ENCODE results near the gene ANKRD33B.
"Not testable (repeated sequence)": the region's sequence is repeated elsewhere in the genome, so short reads cannot be mapped to it uniquely, and the experiment has no call there.

The ANKRD33B gene

DNA sequence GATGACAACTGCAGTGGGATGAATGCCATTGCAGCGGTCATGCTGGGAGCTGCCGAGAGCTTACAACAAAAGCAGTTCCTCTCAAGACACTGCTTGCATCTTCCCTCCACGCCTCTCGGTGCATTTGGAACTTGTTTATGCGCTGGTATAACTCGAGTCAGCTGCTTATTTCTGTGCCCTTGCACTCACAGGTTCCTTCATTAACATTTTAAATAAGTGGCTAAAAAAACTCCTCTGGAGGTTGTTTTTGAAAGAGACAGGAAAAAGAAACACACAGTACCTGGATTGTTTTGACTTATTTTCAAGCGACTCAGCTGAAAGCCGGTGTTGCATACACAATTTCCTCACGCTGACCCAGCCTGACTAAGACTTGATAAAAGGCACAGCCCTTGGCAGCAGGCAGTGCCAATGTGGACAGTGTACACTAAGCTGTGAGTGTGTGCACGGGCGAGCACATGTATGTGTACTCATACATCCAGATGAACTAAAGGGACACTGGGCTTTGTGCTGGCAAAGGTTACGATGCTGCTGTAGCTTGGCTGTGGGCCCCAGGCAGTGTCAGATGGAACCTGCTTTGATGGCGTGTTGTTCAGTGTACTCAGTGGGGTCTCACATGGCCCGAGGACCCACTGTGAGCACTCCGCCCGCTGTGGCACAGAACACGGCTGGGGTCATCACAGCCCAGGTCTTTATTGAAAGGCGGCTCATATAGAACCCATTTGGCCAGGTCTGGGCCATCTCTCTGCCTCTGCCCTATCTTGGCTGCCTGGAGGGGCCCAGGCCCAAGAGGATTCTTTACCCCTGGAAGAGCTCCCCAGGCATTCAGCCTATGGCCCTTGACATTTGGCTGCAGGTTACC is 92.3 kb downstream of the ANKRD33B start:
- Histone ChIP-seq H3K27ac (ENCODE audit: low read depth, low read length) (no peak overlapping the region; the same call in 1 of the 2 replicates), H3K9me3 (ENCODE audit: insufficient read depth, low read depth, low read length) (no peaks in the 10 kb centered on the region), H3K27me3 (ENCODE audit: insufficient read depth, low read length) (no peaks in the 10 kb centered on the region), H3K36me3 (ENCODE audit: insufficient read depth, low read length) (no peaks in the 10 kb centered on the region; the same call in 1 of the 2 replicates), H3K4me3 (ENCODE audit: low read length) (no peak overlapping the region), H3K4me1 (ENCODE audit: insufficient read depth, low read length) (no peaks in the 10 kb centered on the region), H3K9ac (ENCODE audit: low read depth, low read length) (no peak overlapping the region)
- WGBS, result 78% methylated on average over 18 of the region's 18 CpGs

DNA sequence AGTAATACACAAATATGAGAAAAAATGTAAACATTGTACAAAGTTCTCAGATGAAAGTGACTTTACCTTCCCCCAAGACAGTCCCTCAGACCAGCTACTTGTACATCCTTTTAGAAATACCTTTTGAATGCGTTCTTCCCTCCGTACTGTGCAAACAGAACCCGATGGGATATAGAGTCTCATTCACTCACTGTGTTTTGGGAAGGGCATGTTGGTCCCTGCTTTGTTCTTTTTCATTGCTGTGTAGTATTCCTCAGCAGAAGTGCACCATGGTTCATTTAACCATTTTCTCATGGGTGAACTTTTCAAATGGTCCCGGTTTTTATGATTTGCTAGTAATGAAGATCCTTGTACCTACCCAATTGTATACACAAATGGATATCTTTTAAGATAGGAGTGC is 94.4 kb downstream of the ANKRD33B start:
- Histone ChIP-seq H3K27me3 (ENCODE audit: insufficient read depth, low read length) (no peaks in the 10 kb centered on the region), H3K36me3 (ENCODE audit: insufficient read depth, low read length) (no peaks in the 10 kb centered on the region), H3K9me3 (ENCODE audit: insufficient read depth, low read depth, low read length) (no peaks in the 10 kb centered on the region), H3K9ac (ENCODE audit: low read depth, low read length) (no peak overlapping the region), H3K4me3 (ENCODE audit: low read length) (no peak overlapping the region), H3K27ac (ENCODE audit: low read depth, low read length) (no peak overlapping the region), H3K4me1 (ENCODE audit: insufficient read depth, low read length) (peaks cover 5% of the 10 kb centered on the region)
- 97% methylated on average over 3 of the region's 4 CpGs for WGBS

DNA sequence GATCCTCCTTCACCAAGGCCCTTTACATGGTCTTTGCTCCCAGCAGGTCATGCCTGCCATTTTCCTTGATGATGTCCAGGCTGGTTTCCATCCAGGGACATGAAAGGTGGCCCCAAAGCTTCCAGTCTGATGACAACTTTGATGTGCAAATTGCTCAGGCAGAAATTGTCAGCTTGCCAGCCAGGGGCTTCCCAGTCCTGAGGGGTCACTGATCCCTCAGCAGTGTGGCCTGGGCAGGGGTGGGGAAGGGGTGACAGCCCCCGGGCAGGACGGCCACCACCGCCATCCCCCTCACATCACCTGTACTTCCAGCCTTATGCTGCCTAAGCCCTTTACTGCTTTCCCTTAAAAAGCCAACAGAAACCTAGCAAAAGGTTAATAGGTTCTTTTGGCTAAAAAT is 96.3 kb downstream of the ANKRD33B start:
- Histone ChIP-seq H3K4me3 (ENCODE audit: low read length) (no peak overlapping the region), H3K27ac (ENCODE audit: low read depth, low read length) (no peak overlapping the region), H3K9me3 (ENCODE audit: insufficient read depth, low read depth, low read length) (no peaks in the 10 kb centered on the region), H3K36me3 (ENCODE audit: insufficient read depth, low read length) (no peaks in the 10 kb centered on the region), H3K9ac (ENCODE audit: low read depth, low read length) (no peak overlapping the region), H3K4me1 (ENCODE audit: insufficient read depth, low read length) (peaks cover 10% of the 10 kb centered on the region), H3K27me3 (ENCODE audit: insufficient read depth, low read length) (no peaks in the 10 kb centered on the region)
- WGBS, result 96% methylated on average over 3 of the region's 3 CpGs

GRCh38 chr5:10660720-10661387 is 97.0 kb downstream of the ANKRD33B start:
- no peaks in the 10 kb centered on the region for H3K36me3 ChIP-seq (ENCODE audit: insufficient read depth, low read length)
- peaks cover 10% of the 10 kb centered on the region for H3K4me1 ChIP-seq (ENCODE audit: insufficient read depth, low read length)
- 94% methylated on average over 15 of the region's 15 CpGs for WGBS
- no peak overlapping the region for H3K27ac ChIP-seq (ENCODE audit: low read depth, low read length)
- no peak overlapping the region for H3K9ac ChIP-seq (ENCODE audit: low read depth, low read length)
- H3K27me3 ChIP-seq (ENCODE audit: insufficient read depth, low read length), result no peaks in the 10 kb centered on the region
- no peaks in the 10 kb centered on the region for H3K9me3 ChIP-seq (ENCODE audit: insufficient read depth, low read depth, low read length)
- no peak overlapping the region for H3K4me3 ChIP-seq (ENCODE audit: low read length)

DNA sequence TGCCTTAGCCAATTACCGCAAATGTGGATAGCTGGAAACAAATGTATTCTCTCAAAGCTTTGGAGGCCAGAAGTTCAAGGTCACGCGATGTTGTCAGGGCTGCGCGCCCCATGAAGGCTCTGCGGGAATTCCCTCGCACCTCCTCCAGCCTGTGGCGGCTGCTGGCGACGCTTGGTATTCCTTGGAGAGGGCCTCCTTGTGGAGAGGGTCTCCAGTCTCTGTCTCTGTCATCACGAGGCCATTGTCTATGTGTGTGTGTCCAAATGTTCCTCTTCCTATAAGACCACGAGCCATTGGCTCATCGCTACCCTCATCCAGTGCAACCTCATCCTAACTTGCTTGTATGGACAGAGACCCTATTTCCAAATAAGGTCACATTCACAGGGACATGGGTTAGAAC is 97.5 kb downstream of the ANKRD33B start:
- 95% methylated on average over 13 of the region's 13 CpGs for WGBS
- H3K4me3 ChIP-seq (ENCODE audit: low read length), result no peak overlapping the region
- H3K27me3 ChIP-seq (ENCODE audit: insufficient read depth, low read length), result no peaks in the 10 kb centered on the region
- H3K9me3 ChIP-seq (ENCODE audit: insufficient read depth, low read depth, low read length), result no peaks in the 10 kb centered on the region
- no peak overlapping the region for H3K9ac ChIP-seq (ENCODE audit: low read depth, low read length)
- H3K27ac ChIP-seq (ENCODE audit: low read depth, low read length), result no peak overlapping the region
- H3K4me1 ChIP-seq (ENCODE audit: insufficient read depth, low read length), result peaks cover 10% of the 10 kb centered on the region
- no peaks in the 10 kb centered on the region for H3K36me3 ChIP-seq (ENCODE audit: insufficient read depth, low read length)

- peaks cover 10% of the 10 kb centered on the region for H3K4me1 ChIP-seq (ENCODE audit: insufficient read depth, low read length)
- no peak overlapping the region for H3K4me3 ChIP-seq (ENCODE audit: low read length)
- H3K36me3 ChIP-seq (ENCODE audit: insufficient read depth, low read length), result no peaks in the 10 kb centered on the region
- H3K9ac ChIP-seq (ENCODE audit: low read depth, low read length), result no peak overlapping the region
- H3K27ac ChIP-seq (ENCODE audit: low read depth, low read length), result no peak overlapping the region
- H3K27me3 ChIP-seq (ENCODE audit: insufficient read depth, low read length), result no peaks in the 10 kb centered on the region
- no peaks in the 10 kb centered on the region for H3K9me3 ChIP-seq (ENCODE audit: insufficient read depth, low read depth, low read length)
- WGBS, result 92% methylated on average over 11 of the region's 11 CpGs
Measured at GRCh38 chr5:10662083-10662482, 98.2 kb downstream of the ANKRD33B start.

GRCh38 chr5:10662661-10663488 is 99.0 kb downstream of the ANKRD33B start:
- Histone ChIP-seq H3K4me1 (ENCODE audit: insufficient read depth, low read length) (peaks cover 10% of the 10 kb centered on the region), H3K9ac (ENCODE audit: low read depth, low read length) (no peak overlapping the region), H3K27me3 (ENCODE audit: insufficient read depth, low read length) (no peaks in the 10 kb centered on the region), H3K9me3 (ENCODE audit: insufficient read depth, low read depth, low read length) (no peaks in the 10 kb centered on the region), H3K4me3 (ENCODE audit: low read length) (no peak overlapping the region), H3K36me3 (ENCODE audit: insufficient read depth, low read length) (no peaks in the 10 kb centered on the region), H3K27ac (ENCODE audit: low read depth, low read length) (no peak overlapping the region)
- 86% methylated on average over 10 of the region's 10 CpGs for WGBS

DNA sequence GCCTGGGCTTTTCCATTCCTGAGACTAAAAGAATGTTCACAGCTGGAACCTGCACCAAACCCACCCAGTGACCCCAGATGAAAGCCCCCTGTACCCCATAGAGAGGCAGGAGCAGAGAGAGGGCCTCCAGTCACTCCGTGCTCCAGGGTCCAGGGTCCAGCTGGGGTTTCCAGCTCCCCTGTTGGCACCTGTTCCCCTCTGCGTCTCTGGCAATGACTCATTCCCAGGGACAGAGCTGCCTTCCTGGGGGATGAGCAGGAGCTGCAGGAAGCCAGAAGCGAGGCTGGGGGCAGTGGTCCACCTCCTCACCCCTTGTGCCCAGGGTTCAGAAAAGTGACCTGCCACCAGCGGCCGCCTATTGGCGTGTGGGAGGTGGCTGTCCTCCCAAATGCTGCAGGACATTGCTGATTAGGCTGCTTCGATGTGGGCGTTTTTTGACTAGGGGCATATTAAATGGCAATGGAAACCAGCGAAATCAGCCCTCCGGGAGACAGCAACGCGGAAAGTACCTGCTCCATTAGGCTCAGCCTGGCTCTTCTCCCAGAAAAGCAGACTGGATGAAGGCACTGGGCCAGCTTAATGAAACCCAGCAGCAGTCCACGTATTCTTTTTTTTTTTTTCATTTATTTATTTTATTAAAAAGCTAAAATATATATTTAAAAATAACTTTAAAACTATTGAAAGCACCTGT is 99.8 kb downstream of the ANKRD33B start:
- H3K36me3 ChIP-seq (ENCODE audit: insufficient read depth, low read length), result no peaks in the 10 kb centered on the region
- H3K4me3 ChIP-seq (ENCODE audit: low read length), result no peak overlapping the region
- no peak overlapping the region for H3K27ac ChIP-seq (ENCODE audit: low read depth, low read length)
- H3K9me3 ChIP-seq (ENCODE audit: insufficient read depth, low read depth, low read length), result no peaks in the 10 kb centered on the region
- no peaks in the 10 kb centered on the region for H3K27me3 ChIP-seq (ENCODE audit: insufficient read depth, low read length)
- WGBS, result 71% methylated on average over 12 of the region's 13 CpGs
- no peak overlapping the region for H3K9ac ChIP-seq (ENCODE audit: low read depth, low read length)
- peaks cover 10% of the 10 kb centered on the region for H3K4me1 ChIP-seq (ENCODE audit: insufficient read depth, low read length)

- peaks cover 10% of the 10 kb centered on the region for H3K4me1 ChIP-seq (ENCODE audit: insufficient read depth, low read length)
- not testable (repeated sequence) for H3K27me3 ChIP-seq (ENCODE audit: insufficient read depth, low read length)
- 95% methylated on average over 6 of the region's 6 CpGs for WGBS
Measured at GRCh38 chr5:10664180-10664769, 100.4 kb downstream of the ANKRD33B start.

GRCh38 chr5:10665799-10666198 is 101.9 kb downstream of the ANKRD33B start:
- Histone ChIP-seq H3K4me1 (ENCODE audit: insufficient read depth, low read length) (peaks cover 10% of the 10 kb centered on the region), H3K36me3 (ENCODE audit: insufficient read depth, low read length) (no peaks in the 10 kb centered on the region), H3K27ac (ENCODE audit: low read depth, low read length) (no peak overlapping the region), H3K9ac (ENCODE audit: low read depth, low read length) (no peak overlapping the region), H3K9me3 (ENCODE audit: insufficient read depth, low read depth, low read length) (no peaks in the 10 kb centered on the region), H3K27me3 (ENCODE audit: insufficient read depth, low read length) (no peaks in the 10 kb centered on the region), H3K4me3 (ENCODE audit: low read length) (no peak overlapping the region)
- WGBS, result 95% methylated on average over 9 of the region's 9 CpGs

More at GRCh38 chr5:10664180-10664769, 100.4 kb downstream of the ANKRD33B start:
- not testable (repeated sequence) for H3K9ac ChIP-seq (ENCODE audit: low read depth, low read length); H3K9me3 ChIP-seq (ENCODE audit: insufficient read depth, low read depth, low read length); H3K4me3 ChIP-seq (ENCODE audit: low read length); H3K36me3 ChIP-seq (ENCODE audit: insufficient read depth, low read length); H3K27ac ChIP-seq (ENCODE audit: low read depth, low read length)

Data from HUES64 (cell line).